ENCODE data around the gene ZNF804A.
"Not testable (repeated sequence)": the region's sequence is repeated elsewhere in the genome, so short reads cannot be mapped to it uniquely, and the experiment has no call there.

ZNF804A gene

GRCh38 chr2:184727813-184728212 lies 129.5 kb downstream of the ZNF804A start:
- no peak for DNase-seq (ENCODE audit: low spot score)

GRCh38 chr2:184728411-184728810 lies 130.1 kb downstream of the ZNF804A start:
- DNase-seq (ENCODE audit: low spot score) = no peak

GRCh38 chr2:184729581-184729980 lies 131.3 kb downstream of the ZNF804A start:
- no peak for DNase-seq (ENCODE audit: low spot score)

GRCh38 chr2:184730288-184730687 lies 132.0 kb downstream of the ZNF804A start:
- DNase-seq (ENCODE audit: low spot score) = no peak

- no peak for DNase-seq (ENCODE audit: low spot score)
Observed at GRCh38 chr2:184734338-184734737, 136.0 kb downstream of the ZNF804A start.

- DNase-seq (ENCODE audit: low spot score) = no peak
Observed at GRCh38 chr2:184735611-184736010, 137.3 kb downstream of the ZNF804A start.

- no peak for DNase-seq (ENCODE audit: low spot score)
Observed at GRCh38 chr2:184743096-184743495, 144.8 kb downstream of the ZNF804A start.

GRCh38 chr2:184756161-184756560 lies 157.8 kb downstream of the ZNF804A start:
- DNase-seq (ENCODE audit: low spot score) = no peak

- DNase-seq (ENCODE audit: low spot score) = no peak
Observed at GRCh38 chr2:184756885-184757284, 158.6 kb downstream of the ZNF804A start.

GRCh38 chr2:184759557-184760255 lies 161.4 kb downstream of the ZNF804A start:
- not testable (repeated sequence) for DNase-seq (ENCODE audit: low spot score)

GRCh38 chr2:184760931-184761330 lies 162.6 kb downstream of the ZNF804A start:
- no peak for DNase-seq (ENCODE audit: low spot score)

GRCh38 chr2:184765112-184765895 lies 167.0 kb downstream of the ZNF804A start:
- DNase-seq (ENCODE audit: low spot score) = no peak

- no peak for DNase-seq (ENCODE audit: low spot score)
Observed at GRCh38 chr2:184767059-184767458, 168.7 kb downstream of the ZNF804A start.

GRCh38 chr2:184769023-184769422 lies 170.7 kb downstream of the ZNF804A start:
- no peak for DNase-seq (ENCODE audit: low spot score)

- no peak for DNase-seq (ENCODE audit: low spot score)
Observed at GRCh38 chr2:184769686-184770085, 171.4 kb downstream of the ZNF804A start.

- DNase-seq (ENCODE audit: low spot score) = no peak
Observed at GRCh38 chr2:184779777-184780176, 181.4 kb downstream of the ZNF804A start.

- DNase-seq (ENCODE audit: low spot score) = no peak
Observed at GRCh38 chr2:184780384-184780783, 182.1 kb downstream of the ZNF804A start.

- no peak for DNase-seq (ENCODE audit: low spot score)
Observed at GRCh38 chr2:184780944-184781343, 182.6 kb downstream of the ZNF804A start.

GRCh38 chr2:184783576-184783975 lies 185.2 kb downstream of the ZNF804A start:
- DNase-seq (ENCODE audit: low spot score) = no peak

GRCh38 chr2:184793176-184793575 lies 194.8 kb downstream of the ZNF804A start:
- DNase-seq (ENCODE audit: low spot score) = no peak

- no peak for DNase-seq (ENCODE audit: low spot score)
Observed at GRCh38 chr2:184799379-184799778, 201.1 kb downstream of the ZNF804A start.

GRCh38 chr2:184814421-184814820 lies 216.1 kb downstream of the ZNF804A start:
- DNase-seq (ENCODE audit: low spot score) = no peak

- DNase-seq (ENCODE audit: low spot score) = no peak
Observed at GRCh38 chr2:184815824-184816223, 217.5 kb downstream of the ZNF804A start.

- no peak for DNase-seq (ENCODE audit: low spot score)
Observed at GRCh38 chr2:184824597-184824996, 226.3 kb downstream of the ZNF804A start.

Data from D341Med (cell line).